Lower leg skin (tissue), 4 donors: ENCODE measurements around the gene TBCC. TPM values are rescaled to one million over a fixed set of nuclear protein-coding genes. Genes with fewer than 3 reads are reported as not detected.
A peak's percentile ranks its signal among the peaks of the same experiment; 100 is the strongest.
"Not testable (repeated sequence)": the region's sequence is repeated elsewhere in the genome, so short reads cannot be mapped to it uniquely, and the experiment has no call there.

Experiments used
- DNase-seq, 2 donors: peaks; one replicate each; pipeline ENCODE4 v3.0.0-alpha.2; 2019; ENCODE audit warnings: low spot score in 2 of 2
- H3K4me3 ChIP-seq: fragments of 200-600 bp; sonication (generic); 2 replicates; pipeline ENCODE4 v1.5.1; 2017; ENCODE audit warnings: mild to moderate bottlenecking, low read depth; ENCODE audit not compliant: poor library complexity, severe bottlenecking
- CTCF ChIP-seq, 3 donors: fragments of 450-650 bp; IDR thresholded peaks; one replicate each; pipeline ENCODE4 v1.5.1; 2016; ENCODE audit warnings: antibody characterized with exemption in 3 of 3, mild to moderate bottlenecking in 3 of 3, moderate library complexity in 2 of 3
- POLR2A ChIP-seq, 2 donors: fragments of 450-650 bp; IDR thresholded peaks; one replicate each; pipeline ENCODE4 v1.6.1; 2016 to 2017; ENCODE audit warnings: antibody characterized with exemption in 2 of 2, mild to moderate bottlenecking in 1 of 2, moderate library complexity in 1 of 2
- WGBS, 2 donors: methylation state at CpG; one replicate each; pipeline ENCODE4 v1.1.5; 2018; 5-methylcytosine and 5-hydroxymethylcytosine counted together
- intact Hi-C: fragments of 100-400 bp; cut with DNase I; formaldehyde crosslinking; loops from one replicate; pipeline ENCODE4 v1.15.0; 2023; ENCODE audit warnings: low total_unique reads
- total RNA-seq, 4 donors: library from RNA; depleted of rRNA; stranded (reverse); fragments of >200 nt; gene quantifications; one replicate each; pipeline ENCODE4 v1.1.0, GENCODE V29; 2016

TBCC gene
- total RNA-seq, 4 donors from 2014 or later: 40.3 to 55.5 (median 45.3) TPM

GRCh38 chr6:42735976-42736375 is 9.9 kb downstream of the TBCC start:
- no peak for DNase-seq
- TF ChIP-seq CTCF (IDR thresholded peaks at IDR 0.05) (no peak), POLR2A (IDR thresholded peaks at IDR 0.05) (no peak)
- intact Hi-C loops: loop anchor here (10.0 kb wide), 1 partner anchor 139 kb away; the partner anchor contains the start of gene RPL7L1
- no peak overlapping the region for H3K4me3 ChIP-seq
- WGBS, 2 donors: 91 to 96% methylated on average over 3 of the region's 3 CpGs

GRCh38 chr6:42733867-42734481 is 11.9 kb downstream of the TBCC start:
- 78% methylated on average over 13 of the region's 13 CpGs for WGBS, 2 donors
- not testable (repeated sequence) for DNase-seq, H3K4me3 ChIP-seq
- intact Hi-C loops: loop anchor here (10.0 kb wide), 1 partner anchor 141 kb away; the partner anchor contains the start of gene RPL7L1

DNA sequence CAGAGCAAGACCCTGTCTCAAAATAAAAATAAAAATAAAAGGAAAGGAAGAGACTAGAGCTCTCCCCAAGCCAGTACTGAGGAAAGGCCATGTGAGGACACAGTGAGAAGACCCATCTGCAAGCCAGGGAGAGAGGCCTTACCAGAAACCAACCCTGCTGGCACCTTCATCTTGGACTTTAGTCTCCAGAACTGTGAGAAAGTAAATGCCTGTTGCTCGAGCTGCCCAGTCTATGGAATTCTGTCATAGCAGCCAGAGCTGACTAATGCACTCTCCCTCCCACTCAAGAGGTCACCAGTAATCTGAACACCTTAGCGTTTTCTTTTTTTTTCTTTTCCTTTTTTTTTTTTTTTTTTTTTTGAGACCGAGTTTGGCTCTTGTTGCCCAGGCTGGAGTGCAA is 16.2 kb downstream of the TBCC start:
- no peak for TF ChIP-seq POLR2A (IDR thresholded peaks at IDR 0.05)
- no peak for TF ChIP-seq CTCF (IDR thresholded peaks at IDR 0.05)
- DNase-seq: no peak
- H3K4me3 ChIP-seq: no peak overlapping the region
- WGBS, 2 donors: 57 to 59% methylated on average over 3 of the region's 3 CpGs
- intact Hi-C loops: loop anchor here (10.0 kb wide), 2 partner anchors 65 to 145 kb away; partner anchors contain the start of gene RPL7L1

GRCh38 chr6:42727627-42728026 is 18.3 kb downstream of the TBCC start:
- 83 to 87% methylated on average over 22 of the region's 22 CpGs for WGBS, 2 donors
- TF ChIP-seq POLR2A (IDR thresholded peaks at IDR 0.05) (no peak), CTCF (IDR thresholded peaks at IDR 0.05) (no peak)
- no peak overlapping the region for H3K4me3 ChIP-seq
- intact Hi-C loops: loop anchor here (10.0 kb wide), 1 partner anchor 63 kb away; no protein-coding TSS in a partner anchor
- no peak for DNase-seq

- no peak for TF ChIP-seq POLR2A (IDR thresholded peaks at IDR 0.05)
- TF ChIP-seq CTCF (IDR thresholded peaks at IDR 0.05): no peak
- intact Hi-C loops: loop anchor here (10.0 kb wide), 1 partner anchor 62 kb away; no protein-coding TSS in a partner anchor
- 16 to 24% methylated on average over 43 to 45 of the region's 52 CpGs for WGBS, 2 donors
- peak in 1 of 2 donors; percentile 17 for DNase-seq
- peak overlapping the region; percentile 25 for H3K4me3 ChIP-seq
Observed at GRCh38 chr6:42727087-42727611, 18.8 kb downstream of the TBCC start.

- DNase-seq: peak; percentile 73 to 91
- intact Hi-C loops: loop anchor here (10.0 kb wide), 1 partner anchor 62 kb away; no protein-coding TSS in a partner anchor
- TF ChIP-seq CTCF (IDR thresholded peaks at IDR 0.05) (peak in 1 of 3 donors; percentile 84), POLR2A (IDR thresholded peaks at IDR 0.05) (no peak)
- H3K4me3 ChIP-seq: peak overlapping the region; percentile 25
- WGBS, 2 donors: 1% methylated on average over 14 of the region's 14 CpGs
Observed at GRCh38 chr6:42726485-42727086, 19.3 kb downstream of the TBCC start.
